Thyroid gland (tissue), 4 donors: Measurements from ENCODE around the gene PKP4.

Experiments used
- POLR2A ChIP-seq, 2 donors: fragments of 450-650 bp; IDR thresholded peaks; one replicate each; pipeline ENCODE4 v1.6.1; 2017; ENCODE audit warnings: antibody characterized with exemption in 2 of 2, mild to moderate bottlenecking in 2 of 2, moderate library complexity in 1 of 2
- TF ChIP-seq, protein P1 (sequence below), 6 experiments: fragments of 200-600 bp in 3 of 6; fragments of 450-650 bp in 3 of 6; sonication (generic) in 3 of 6; IDR thresholded peaks; one replicate each; pipeline ENCODE4 v1.5.1; 2016 to 2019; ENCODE audit warnings: antibody characterized with exemption in 6 of 6, mild to moderate bottlenecking in 2 of 6, inconsistent platforms in 1 of 6, moderate library complexity in 1 of 6

- TF ChIP-seq, protein P1, sequence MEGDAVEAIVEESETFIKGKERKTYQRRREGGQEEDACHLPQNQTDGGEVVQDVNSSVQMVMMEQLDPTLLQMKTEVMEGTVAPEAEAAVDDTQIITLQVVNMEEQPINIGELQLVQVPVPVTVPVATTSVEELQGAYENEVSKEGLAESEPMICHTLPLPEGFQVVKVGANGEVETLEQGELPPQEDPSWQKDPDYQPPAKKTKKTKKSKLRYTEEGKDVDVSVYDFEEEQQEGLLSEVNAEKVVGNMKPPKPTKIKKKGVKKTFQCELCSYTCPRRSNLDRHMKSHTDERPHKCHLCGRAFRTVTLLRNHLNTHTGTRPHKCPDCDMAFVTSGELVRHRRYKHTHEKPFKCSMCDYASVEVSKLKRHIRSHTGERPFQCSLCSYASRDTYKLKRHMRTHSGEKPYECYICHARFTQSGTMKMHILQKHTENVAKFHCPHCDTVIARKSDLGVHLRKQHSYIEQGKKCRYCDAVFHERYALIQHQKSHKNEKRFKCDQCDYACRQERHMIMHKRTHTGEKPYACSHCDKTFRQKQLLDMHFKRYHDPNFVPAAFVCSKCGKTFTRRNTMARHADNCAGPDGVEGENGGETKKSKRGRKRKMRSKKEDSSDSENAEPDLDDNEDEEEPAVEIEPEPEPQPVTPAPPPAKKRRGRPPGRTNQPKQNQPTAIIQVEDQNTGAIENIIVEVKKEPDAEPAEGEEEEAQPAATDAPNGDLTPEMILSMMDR (IDR thresholded peaks at IDR 0.05): no peak
- no peak for TF ChIP-seq POLR2A (IDR thresholded peaks at IDR 0.05)
These were observed 143.5 kb downstream of the PKP4 start for GRCh38 chr2:158600155-158600802.
